ENCODE results near the gene AMPD3.

DNA sequence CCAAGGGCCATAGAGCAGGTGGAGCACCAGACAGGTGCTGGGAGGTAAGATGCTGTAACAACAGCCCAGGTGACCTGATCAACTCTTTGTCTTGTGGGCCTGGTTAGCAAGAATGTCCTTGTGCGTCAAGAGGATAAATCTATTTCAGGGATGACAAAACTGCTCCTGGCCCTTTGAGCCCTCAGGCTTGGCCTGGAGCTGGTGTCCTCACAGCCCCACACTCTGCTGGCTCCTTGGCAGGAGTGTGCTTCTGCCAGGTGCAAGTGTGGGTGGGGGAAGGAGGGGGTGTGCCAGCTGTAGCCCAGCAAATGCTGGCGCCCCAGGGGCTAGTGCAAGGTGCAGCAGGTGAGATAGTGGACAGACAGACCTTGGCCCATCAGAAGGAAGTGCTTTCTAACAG, 19.5 kb downstream of the AMPD3 start:
- TF ChIP-seq, protein P1, sequence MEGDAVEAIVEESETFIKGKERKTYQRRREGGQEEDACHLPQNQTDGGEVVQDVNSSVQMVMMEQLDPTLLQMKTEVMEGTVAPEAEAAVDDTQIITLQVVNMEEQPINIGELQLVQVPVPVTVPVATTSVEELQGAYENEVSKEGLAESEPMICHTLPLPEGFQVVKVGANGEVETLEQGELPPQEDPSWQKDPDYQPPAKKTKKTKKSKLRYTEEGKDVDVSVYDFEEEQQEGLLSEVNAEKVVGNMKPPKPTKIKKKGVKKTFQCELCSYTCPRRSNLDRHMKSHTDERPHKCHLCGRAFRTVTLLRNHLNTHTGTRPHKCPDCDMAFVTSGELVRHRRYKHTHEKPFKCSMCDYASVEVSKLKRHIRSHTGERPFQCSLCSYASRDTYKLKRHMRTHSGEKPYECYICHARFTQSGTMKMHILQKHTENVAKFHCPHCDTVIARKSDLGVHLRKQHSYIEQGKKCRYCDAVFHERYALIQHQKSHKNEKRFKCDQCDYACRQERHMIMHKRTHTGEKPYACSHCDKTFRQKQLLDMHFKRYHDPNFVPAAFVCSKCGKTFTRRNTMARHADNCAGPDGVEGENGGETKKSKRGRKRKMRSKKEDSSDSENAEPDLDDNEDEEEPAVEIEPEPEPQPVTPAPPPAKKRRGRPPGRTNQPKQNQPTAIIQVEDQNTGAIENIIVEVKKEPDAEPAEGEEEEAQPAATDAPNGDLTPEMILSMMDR (IDR thresholded peaks at IDR 0.05; ENCODE audit: low read length) = no peak
- TF ChIP-seq EZH2 (optimal IDR thresholded peaks at IDR 0.05; ENCODE audit: low read depth, low read length) = no peak

All from MM.1S (cell line).